Activated T-cell treated with anti-CD3 and anti-CD28 coated beads, Interleukin-2, amount 50 U/mL, for 4 hours (primary cell): Measurements from ENCODE around the gene CCNQ. TPM values are rescaled to one million over a fixed set of nuclear protein-coding genes. Genes with fewer than 3 reads are reported as not detected.

ENCODE experiments used
- ATAC-seq, 2 donors: fragments of 200-7000 bp; cut with Tn5 transposase; one replicate each; pipeline ENCODE4 v1.10.0; 2021
- DNase-seq: peaks from one replicate; pipeline ENCODE4 v3.0.0-alpha.2; 2020
- H3K27me3 Mint-ChIP-seq: one replicate; pipeline ENCODE4 v1.8.0; 2021; ENCODE audit warnings: low read depth, mixed read lengths
- H3K36me3 Mint-ChIP-seq: one replicate; pipeline ENCODE4 v1.8.0; 2022; ENCODE audit warnings: mixed read lengths; ENCODE audit not compliant: insufficient read depth
- H3K4me1 Mint-ChIP-seq: one replicate; pipeline ENCODE4 v1.8.0; 2021; ENCODE audit warnings: low read depth, mixed read lengths
- H3K4me3 Mint-ChIP-seq: one replicate; pipeline ENCODE4 v1.8.0; 2021; ENCODE audit warnings: mild to moderate bottlenecking, moderate library complexity, mixed read lengths
- H3K9me3 Mint-ChIP-seq: one replicate; pipeline ENCODE4 v1.8.0; 2021; ENCODE audit warnings: mixed read lengths
- total RNA-seq, 3 donors: library from RNA; stranded (reverse); gene quantifications; one replicate each; pipeline ENCODE4 v1.2.1, GENCODE V29; 2021

The CCNQ gene
- total RNA-seq = 10 to 100 TPM; 38.6 to 46.9 (median 39.1) TPM

DNA sequence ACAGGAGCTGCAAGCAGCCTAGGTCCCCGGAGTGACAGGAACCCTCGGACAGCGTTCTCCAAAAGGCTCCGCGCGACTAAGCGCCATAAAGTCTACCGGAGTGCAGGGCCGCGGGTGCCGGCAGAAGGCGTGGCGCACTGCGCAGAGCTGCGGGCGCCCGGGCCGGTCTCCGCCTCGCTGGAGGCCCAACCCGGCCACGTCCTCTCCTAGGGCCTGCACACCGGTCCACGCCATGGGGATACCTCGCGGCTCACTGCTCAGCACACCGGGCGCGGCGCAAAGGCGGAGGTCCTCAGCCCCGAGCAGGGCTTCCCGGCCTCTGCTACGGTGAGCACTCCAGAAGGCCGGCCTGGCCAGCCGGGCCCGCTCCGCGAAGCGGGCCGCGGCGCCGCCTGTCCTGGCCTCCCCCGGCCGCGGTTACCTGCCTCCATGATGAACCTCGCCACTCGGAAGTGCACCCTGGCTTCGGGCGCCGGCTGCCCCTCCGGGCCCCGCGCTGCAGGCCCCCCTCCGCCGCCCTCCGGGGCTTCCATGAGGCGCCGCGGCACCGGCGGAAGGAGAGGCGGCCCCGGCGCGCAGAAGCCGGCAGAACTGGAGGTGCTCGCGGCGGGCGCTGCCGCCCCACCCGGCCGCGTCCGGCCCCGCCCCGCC is at the start of gene CCNQ:
Gene CCNQ, minus strand, starts transcription at position 599 of the 651 bp plus-strand sequence. Its CDS starts 66 bp downstream, at position 533.
- Mint-ChIP-seq H3K4me1 (peaks cover 40% of the 10 kb centered on the region), H3K36me3 (peaks cover 7% of the 10 kb centered on the region), H3K9me3 (no peaks in the 10 kb centered on the region), H3K4me3 (peak within 1 kb of the TSS; percentile 87), H3K27me3 (no peaks in the 10 kb centered on the region)
- DNase-seq = no peak
- ATAC-seq = peak; percentile 74 to 75

DNA sequence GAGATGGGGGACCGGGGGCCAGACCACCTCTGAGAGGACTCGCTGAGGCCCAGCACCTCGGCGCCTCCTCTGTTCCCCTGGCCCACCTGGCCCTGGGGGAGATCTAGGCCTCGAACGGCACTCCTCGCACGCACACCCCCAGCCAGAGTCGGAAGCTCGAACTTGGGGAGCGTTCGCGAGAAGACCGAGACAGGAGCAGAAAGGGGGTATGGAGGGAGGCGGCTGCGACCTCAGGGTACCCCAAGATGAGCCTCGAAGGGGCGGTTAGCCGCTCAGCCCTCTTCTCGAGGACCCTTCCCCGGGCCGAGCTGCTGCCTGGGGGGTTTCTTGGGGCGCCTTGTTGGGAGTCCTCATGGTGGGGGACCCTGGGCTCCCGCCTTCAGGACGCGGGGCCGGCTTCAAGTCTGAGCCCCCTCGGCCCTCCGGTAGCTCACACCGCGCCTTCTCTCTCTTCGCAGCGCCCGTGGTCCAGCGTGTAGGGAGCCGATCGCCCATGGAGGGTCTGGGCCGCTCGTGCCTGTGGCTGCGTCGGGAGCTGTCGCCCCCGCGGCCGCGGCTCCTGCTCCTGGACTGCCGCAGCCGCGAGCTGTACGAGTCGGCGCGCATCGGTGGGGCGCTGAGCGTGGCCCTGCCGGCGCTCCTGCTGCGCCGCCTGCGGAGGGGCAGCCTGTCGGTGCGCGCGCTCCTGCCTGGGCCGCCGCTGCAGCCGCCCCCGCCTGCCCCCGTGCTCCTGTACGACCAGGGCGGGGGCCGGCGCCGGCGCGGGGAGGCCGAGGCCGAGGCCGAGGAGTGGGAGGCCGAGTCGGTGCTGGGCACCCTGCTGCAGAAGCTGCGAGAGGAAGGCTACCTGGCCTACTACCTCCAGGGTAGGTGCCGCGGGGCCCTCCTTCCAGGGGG is 48.8 kb upstream of the CCNQ start:
- DNase-seq (peak; percentile 3), ATAC-seq (peak; percentile 13 to 41)
- Mint-ChIP-seq H3K9me3 (no peaks in the 10 kb centered on the region), H3K4me1 (peaks cover 4% of the 10 kb centered on the region), H3K4me3 (no peak overlapping the region), H3K27me3 (peaks cover 31% of the 10 kb centered on the region), H3K36me3 (no peaks in the 10 kb centered on the region)

DNA sequence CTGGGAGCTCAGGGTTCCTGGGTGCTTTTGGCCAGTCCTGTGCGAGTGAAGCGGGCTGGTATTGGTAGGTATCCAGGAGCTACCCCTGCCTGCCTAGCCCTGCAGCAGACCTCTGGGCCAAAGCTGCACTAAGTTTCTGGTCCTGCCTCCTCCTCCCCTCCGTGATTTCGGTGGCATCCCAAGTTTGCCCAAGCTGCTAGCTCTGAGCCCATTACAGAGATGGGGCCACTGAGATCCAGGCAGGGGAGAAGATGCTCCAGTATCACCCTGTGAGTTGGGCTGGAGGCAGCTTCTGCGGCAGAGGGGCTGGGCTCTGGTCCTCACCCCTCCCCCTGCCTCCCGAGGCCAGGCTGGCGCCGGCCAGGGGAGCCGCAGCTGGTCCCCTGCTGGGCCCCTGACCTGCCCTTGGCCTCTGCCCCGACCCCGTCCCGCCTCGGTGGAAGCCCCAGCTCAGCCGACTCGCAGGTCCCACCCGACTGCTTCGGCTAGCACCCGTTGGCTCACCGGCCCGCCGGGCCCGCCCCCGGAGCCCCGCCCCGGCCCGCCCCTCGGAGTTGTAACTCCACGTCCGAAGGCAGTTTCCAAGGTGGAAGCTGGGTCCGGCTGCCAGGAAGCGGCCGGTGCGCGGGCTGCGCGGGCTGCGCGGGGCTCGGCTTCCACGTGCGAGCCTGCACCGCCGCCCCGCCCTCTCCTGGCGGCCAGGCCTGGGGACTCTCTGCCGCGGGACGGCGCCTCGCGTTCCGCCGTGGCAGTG is 47.9 kb upstream of the CCNQ start, which contains the start of gene DUSP9:
Gene DUSP9, plus strand, starts transcription at position 584 of the 754 bp plus-strand sequence. CDS start 751 bp downstream, outside the sequence.
- DNase-seq (peak; percentile 9), ATAC-seq (peak; percentile 37 to 38)
- peaks cover 33% of the 10 kb centered on the region for H3K27me3 Mint-ChIP-seq
- H3K4me3 Mint-ChIP-seq = no peak within 1 kb of the TSS
- peaks cover 5% of the 10 kb centered on the region for H3K4me1 Mint-ChIP-seq
- no peaks in the 10 kb centered on the region for H3K36me3 Mint-ChIP-seq
- no peaks in the 10 kb centered on the region for H3K9me3 Mint-ChIP-seq

DNA sequence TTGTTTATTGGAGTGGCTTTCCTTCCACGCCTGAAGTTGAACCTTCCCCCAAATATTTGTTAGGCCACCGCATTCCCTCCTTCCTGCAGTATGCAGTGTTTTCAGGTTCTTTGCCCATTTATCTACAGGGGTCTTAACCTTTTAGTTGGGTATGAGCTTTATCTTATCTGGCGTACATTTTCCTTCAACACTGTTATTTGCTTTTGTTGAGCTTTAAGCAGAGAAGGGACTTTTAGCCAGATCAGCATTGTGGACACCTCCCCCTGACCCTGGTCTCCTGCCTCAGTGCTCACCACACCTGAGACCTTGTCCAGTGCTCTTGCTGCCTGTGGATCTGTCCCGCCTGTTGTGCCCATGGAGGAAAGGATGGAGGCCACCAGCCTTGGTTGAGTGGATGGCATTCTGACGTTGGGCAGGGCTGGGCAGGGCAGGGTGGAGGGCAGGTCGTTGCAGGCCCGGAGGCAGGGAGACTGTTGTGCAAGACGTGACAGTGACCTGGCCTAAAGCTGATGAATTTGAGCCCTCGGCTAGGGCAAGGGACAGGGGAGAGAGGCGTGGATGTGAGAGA is 47.1 kb upstream of the CCNQ start:
- H3K9me3 Mint-ChIP-seq = no peaks in the 10 kb centered on the region
- no peaks in the 10 kb centered on the region for H3K36me3 Mint-ChIP-seq
- no peak overlapping the region for H3K4me3 Mint-ChIP-seq
- no peak for DNase-seq
- H3K27me3 Mint-ChIP-seq = peaks cover 38% of the 10 kb centered on the region
- peaks cover 9% of the 10 kb centered on the region for H3K4me1 Mint-ChIP-seq
- ATAC-seq = no peak

DNA sequence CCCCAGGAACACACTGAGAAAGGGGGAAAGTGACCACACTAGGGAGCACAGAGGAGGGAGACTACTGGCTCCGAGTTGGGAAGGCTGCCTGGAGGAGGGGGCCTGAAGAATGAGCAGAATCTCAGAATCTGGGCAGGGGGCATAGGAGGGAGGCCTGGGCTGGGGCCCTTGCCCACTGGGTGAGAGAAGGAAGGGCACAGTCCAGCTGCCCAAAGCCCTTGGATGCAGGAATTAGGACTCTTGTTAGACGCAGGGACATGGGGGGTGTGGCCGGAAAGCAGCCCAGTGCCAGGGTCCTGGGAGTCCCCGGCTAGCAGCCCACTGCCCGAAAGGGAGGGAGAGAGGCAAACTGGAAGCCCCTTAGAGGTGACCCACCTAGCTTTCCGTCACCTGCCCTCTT is 46.2 kb upstream of the CCNQ start:
- ATAC-seq (no peak), DNase-seq (no peak)
- Mint-ChIP-seq H3K4me1 (peaks cover 9% of the 10 kb centered on the region), H3K36me3 (no peaks in the 10 kb centered on the region), H3K4me3 (no peak overlapping the region), H3K27me3 (peaks cover 38% of the 10 kb centered on the region), H3K9me3 (no peaks in the 10 kb centered on the region)

DNA sequence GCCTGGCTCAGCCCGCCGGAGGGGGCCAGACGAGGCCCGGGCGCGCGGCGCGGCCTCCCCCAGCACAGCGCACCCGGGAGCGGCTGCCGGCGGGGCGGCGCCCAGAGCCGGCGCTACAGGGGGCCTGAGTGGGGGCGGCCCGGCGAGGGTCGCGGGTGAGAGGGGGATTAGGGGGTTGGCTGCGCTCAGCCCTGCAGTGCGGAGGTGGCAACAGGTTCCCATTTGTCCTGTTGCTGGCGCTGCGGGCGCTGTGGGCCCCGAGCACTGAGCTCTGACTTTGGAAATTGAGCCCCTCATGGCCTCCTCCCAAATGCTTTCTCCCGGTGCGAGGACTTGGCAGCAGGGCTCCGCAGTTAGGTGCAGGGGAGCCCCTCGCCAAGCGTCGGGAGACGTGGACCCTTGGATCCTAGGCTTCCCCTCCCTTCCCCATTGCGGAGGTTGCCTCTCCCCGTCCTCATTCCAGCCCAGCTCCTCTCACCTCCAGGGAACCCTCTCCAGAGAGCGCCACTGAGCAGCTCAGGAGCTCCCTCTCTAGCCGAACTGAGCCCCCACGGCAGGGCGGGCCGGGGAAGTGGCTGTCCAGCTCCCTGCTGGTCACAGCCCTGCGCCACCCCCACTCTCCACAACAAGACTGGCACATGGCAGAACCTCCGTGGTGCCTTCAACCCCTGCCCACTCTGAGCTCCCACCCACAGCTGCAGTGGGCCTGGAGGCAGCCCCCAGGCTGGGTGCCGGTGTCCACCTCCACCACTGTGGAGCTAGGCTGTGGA is 45.6 kb upstream of the CCNQ start:
- Mint-ChIP-seq H3K36me3 (no peaks in the 10 kb centered on the region), H3K9me3 (no peaks in the 10 kb centered on the region), H3K4me3 (no peak overlapping the region), H3K4me1 (peaks cover 9% of the 10 kb centered on the region), H3K27me3 (peaks cover 38% of the 10 kb centered on the region)
- no peak for ATAC-seq
- no peak for DNase-seq

DNA sequence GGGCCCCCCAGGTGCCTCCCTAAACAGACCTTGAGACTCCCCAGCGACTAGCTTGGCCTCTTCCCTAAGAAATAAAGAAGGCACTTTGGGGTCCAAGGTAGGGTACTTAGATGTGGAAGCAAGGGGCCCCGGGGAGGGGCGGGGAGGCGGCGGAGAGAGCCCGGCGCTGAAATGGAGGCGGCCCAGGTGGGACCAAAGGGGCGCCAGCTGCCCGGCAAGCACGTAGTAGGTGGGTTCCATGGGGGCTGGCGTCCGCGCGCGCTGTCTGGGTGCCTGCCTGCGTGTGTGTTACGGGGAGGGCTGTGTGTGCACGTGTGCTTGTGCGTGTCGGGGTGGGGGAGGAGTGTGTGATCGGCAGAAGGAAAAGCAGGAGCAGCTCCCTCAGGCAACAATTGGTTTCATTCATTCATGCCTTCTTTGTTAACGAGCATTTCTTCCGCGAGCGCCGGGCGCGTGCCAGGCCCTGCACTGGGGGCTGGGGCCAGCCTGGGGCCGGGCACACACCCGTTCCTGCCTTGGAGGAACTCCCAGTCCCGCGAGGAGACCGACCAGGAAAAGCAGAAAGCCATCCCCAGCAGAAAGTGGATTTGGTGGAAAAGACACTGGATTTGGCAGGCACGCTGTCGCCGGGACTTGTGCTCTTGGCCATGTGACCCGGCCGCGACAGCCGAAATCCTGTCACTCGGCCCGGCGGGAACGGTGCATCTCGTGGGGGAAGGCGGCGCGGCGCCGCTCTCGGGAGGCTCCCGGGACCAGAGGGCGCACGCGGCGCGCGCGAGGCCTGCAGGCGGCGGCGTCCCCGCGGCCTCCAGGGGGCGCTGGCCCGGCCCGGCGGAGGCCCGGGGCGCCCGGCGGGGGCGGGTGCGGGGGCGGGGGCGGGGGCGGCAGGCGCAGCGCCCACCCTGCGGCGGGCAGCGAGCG is 44.8 kb upstream of the CCNQ start:
- Mint-ChIP-seq H3K4me3 (no peak overlapping the region), H3K9me3 (no peaks in the 10 kb centered on the region), H3K27me3 (peaks cover 35% of the 10 kb centered on the region), H3K36me3 (no peaks in the 10 kb centered on the region), H3K4me1 (peaks cover 9% of the 10 kb centered on the region)
- ATAC-seq = peak in 1 of 2 donors; percentile 36
- DNase-seq = no peak

DNA sequence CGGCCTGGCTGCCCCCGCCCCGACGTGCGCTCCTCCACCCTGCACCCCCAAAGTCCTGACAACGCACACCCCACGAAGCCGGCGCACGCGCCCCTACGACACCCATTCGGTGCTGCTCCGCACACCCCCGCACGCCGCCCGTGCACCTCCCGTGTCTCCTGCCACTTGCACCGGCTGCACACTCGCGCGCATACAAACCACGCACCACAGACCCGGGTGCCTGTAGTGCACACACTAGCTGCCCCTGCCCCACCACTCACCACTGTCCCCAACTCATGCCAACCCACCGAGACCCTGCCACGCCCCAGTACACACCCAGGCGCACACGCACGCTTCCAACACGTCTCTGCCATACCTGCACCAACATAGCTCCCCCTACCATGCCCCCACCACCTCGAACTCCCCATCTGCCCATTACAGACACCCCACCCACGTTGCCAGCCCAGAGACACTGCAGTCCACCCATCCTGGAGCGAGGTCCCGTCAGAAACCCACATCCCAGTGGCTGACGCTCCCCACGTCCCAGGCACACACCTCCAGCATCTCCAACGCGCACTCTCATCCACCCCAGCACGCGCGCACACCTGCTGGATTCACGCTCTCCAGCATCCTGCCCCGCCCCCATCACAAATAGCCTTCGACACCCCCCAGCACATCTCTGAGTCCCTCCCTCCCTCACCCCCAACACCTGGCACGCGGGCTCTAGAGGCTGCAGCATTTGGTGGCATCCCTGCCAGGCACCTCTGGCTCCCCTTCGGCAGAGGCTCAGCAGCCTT is 43.9 kb upstream of the CCNQ start:
- Mint-ChIP-seq H3K4me3 (peak overlapping the region; percentile 64), H3K36me3 (no peaks in the 10 kb centered on the region), H3K9me3 (no peaks in the 10 kb centered on the region), H3K27me3 (peaks cover 31% of the 10 kb centered on the region), H3K4me1 (peaks cover 9% of the 10 kb centered on the region)
- DNase-seq = no peak
- no peak for ATAC-seq

DNA sequence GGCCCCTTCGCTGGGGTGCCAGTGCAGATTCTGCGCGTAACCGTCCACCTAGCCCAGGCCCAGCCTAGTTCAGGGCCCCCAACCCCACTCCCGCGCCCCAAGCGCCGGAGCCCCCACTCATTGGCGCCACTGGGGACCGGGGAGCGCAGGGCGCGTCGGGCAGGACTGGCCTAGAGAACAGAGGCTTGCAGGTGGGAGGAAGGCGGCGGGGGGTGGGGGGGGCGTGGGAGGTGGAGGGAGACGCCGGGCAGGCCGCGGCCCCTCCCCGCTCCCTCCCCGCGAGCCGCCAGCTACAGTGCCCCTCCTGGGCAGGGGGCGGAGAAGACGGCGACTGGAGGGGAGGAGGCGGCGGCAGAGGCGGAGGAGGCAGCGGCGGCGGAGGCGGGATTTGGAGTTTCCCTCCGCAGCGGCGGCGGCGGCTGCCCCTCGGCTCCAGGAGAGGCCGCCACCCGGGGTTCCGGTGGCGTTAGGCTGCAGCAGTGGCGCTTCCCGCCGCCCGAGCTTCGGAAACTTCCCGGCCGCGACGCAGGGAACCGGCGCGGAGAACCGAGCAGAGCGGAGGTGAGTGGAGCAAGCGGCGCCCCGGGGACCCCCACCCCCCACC is 43.2 kb upstream of the CCNQ start:
- Mint-ChIP-seq H3K36me3 (no peaks in the 10 kb centered on the region), H3K9me3 (no peaks in the 10 kb centered on the region), H3K4me1 (peaks cover 9% of the 10 kb centered on the region), H3K4me3 (no peak overlapping the region), H3K27me3 (peaks cover 31% of the 10 kb centered on the region)
- no peak for DNase-seq
- ATAC-seq = peak in 1 of 2 donors; percentile 11

DNA sequence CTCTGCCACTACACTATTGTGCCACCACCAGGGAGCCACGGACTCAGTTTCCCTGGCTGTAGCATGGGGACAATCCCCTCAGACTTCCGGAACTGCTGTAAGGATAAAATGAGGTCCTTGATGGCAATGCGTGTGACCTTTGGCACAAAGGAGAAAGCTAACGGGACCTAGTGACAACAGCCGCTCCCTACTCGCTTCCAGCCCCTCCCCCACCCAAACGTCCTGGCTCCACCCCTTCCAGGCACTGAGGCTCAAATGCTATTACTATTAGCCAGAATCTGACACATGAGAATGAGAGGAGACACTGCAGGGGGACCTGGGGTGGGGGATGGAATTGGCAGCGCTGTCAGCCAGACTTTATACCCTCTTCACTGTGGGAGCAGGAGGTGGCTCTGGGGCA is 42.7 kb upstream of the CCNQ start:
- peaks cover 9% of the 10 kb centered on the region for H3K4me1 Mint-ChIP-seq
- ATAC-seq = peak in 1 of 2 donors; percentile 3
- DNase-seq = no peak
- H3K36me3 Mint-ChIP-seq = no peaks in the 10 kb centered on the region
- H3K4me3 Mint-ChIP-seq = no peak overlapping the region
- no peaks in the 10 kb centered on the region for H3K9me3 Mint-ChIP-seq
- peaks cover 31% of the 10 kb centered on the region for H3K27me3 Mint-ChIP-seq

DNA sequence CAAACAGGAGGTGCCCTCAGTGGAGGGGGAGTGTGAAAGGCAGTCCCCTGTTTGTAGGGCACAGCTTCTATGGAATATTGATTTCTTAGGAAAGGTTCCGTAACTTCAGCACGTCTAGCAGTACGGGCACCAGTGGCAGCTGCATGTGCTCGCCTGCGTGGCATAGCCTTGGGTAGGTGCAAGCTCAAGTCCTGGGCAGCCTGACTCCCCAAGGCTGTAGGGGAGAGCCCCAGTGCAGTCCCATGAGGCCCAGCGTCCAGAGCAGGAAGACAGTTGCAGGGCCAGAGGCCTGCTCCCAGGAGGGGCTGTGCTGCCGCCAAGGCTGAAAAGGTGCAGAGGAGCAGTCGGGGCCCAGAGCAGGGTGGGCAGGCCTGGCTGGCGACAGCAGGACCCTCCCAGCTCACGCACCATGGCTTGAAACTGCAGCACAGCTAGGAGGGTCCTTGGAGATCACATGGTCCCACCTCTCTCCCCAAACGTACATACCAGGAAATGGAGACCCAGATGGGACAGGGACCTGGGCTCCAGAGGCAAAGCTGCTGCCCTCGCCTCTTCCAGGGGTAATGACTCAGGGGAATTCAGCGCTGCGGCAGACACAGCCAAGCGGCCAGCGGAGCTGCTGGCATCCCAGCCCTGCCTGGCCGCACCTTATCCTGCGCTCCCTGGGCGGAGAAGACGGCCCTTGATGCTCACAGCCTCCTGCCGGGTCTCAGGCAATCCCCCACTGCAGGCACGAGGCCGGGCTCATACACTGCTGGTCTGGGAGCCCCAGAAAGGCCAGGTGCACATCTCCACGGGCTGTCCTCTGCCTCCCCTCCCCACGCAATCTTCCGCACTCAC is 42.0 kb upstream of the CCNQ start:
- no peak for ATAC-seq
- DNase-seq = no peak
- no peaks in the 10 kb centered on the region for H3K36me3 Mint-ChIP-seq
- no peak overlapping the region for H3K4me3 Mint-ChIP-seq
- no peaks in the 10 kb centered on the region for H3K9me3 Mint-ChIP-seq
- H3K4me1 Mint-ChIP-seq = peaks cover 9% of the 10 kb centered on the region
- H3K27me3 Mint-ChIP-seq = peaks cover 27% of the 10 kb centered on the region
